Type B pancreatic cell (in vitro differentiated cells): ENCODE data around the gene VSTM4. TPM values are rescaled to one million over a fixed set of nuclear protein-coding genes. Genes with fewer than 3 reads are reported as not detected.

Experiments
- DNase-seq: peaks from one replicate; pipeline ENCODE4 v3.0.0; 2021; ENCODE audit warnings: mixed read lengths; ENCODE audit not compliant: unreplicated experiment; ENCODE audit errors: extremely low spot score
- H3K27ac Mint-ChIP-seq: 2 replicates; pipeline ENCODE4 v1.8.0; 2021; ENCODE audit warnings: mild to moderate bottlenecking, mixed read lengths
- H3K27me3 Mint-ChIP-seq: 2 replicates; pipeline ENCODE4 v1.8.0; 2021; ENCODE audit warnings: mixed read lengths
- H3K36me3 Mint-ChIP-seq: 2 replicates; pipeline ENCODE4 v1.8.0; 2021; ENCODE audit warnings: mixed read lengths
- H3K4me1 Mint-ChIP-seq: one replicate; pipeline ENCODE4 v1.8.0; 2021; ENCODE audit warnings: mixed read lengths; ENCODE audit not compliant: unreplicated experiment
- H3K4me3 Mint-ChIP-seq: 2 replicates; pipeline ENCODE4 v1.8.0; 2021; ENCODE audit warnings: mild to moderate bottlenecking, mixed read lengths
- H3K9me3 Mint-ChIP-seq: 2 replicates; pipeline ENCODE4 v1.8.0; 2021; ENCODE audit warnings: mixed read lengths
- total RNA-seq: library from RNA; stranded (reverse); gene quantifications from 2 replicates; pipeline ENCODE4 v1.2.1, GENCODE V29; 2021; ENCODE audit warnings: low replicate concordance
- TF ChIP-seq, protein P1 (sequence below): fragments of 200-600 bp; sonication (generic); conservative IDR thresholded peaks from 2 replicates; pipeline ENCODE4 v1.5.0; 2021; ENCODE audit warnings: antibody characterized with exemption, mild to moderate bottlenecking

VSTM4 gene
- total RNA-seq, 1 donor from 2014 or later = 2.6 TPM

DNA sequence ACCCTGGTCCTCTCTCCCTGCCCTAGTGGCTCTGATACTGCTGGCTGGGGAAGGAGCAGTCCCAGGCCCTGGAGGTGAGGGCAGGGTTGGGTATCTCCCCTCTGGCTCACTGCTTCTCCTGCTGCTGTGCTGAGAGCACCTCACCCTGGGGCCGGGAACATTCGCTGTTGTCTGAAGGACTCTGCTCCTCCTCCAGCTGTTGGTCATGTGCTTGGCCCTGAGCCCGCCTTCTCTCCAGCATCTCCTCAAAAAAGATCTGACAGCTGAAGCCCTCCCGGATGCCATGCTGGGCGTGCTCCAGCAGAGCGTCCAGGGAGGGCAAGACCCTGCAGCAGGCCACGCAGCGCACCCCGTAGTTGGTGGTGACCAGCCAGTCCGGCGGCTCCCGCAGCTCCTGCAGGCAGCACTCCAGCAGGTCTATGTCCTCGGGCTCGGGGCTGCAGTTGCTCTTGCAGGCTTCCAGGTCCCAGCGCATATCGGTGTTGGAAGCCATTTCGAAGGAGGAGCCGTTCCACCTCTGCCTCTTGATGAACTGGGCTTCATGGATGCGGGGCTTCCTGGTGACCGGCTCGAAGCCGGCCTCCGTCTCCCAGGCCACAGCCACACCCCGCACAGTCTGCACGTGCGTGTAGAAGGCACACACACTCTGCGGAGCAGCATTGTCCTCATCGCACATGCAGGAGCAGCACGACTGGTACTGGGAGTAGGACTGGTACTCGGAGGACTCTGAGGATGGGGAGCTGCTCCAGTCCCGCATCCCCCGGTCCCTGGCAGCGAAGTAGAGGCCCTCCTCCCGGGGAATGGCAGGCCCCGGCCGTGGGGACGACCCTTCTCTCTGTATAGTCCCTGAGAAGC is 16.4 kb upstream of the VSTM4 start:
- Mint-ChIP-seq H3K9me3 (peaks cover under 1% of the 10 kb centered on the region), H3K27ac (no peak overlapping the region), H3K36me3 (no peaks in the 10 kb centered on the region), H3K4me3 (no peak overlapping the region), H3K4me1 (no peaks in the 10 kb centered on the region), H3K27me3 (peaks cover 29% of the 10 kb centered on the region)
- TF ChIP-seq, protein P1, sequence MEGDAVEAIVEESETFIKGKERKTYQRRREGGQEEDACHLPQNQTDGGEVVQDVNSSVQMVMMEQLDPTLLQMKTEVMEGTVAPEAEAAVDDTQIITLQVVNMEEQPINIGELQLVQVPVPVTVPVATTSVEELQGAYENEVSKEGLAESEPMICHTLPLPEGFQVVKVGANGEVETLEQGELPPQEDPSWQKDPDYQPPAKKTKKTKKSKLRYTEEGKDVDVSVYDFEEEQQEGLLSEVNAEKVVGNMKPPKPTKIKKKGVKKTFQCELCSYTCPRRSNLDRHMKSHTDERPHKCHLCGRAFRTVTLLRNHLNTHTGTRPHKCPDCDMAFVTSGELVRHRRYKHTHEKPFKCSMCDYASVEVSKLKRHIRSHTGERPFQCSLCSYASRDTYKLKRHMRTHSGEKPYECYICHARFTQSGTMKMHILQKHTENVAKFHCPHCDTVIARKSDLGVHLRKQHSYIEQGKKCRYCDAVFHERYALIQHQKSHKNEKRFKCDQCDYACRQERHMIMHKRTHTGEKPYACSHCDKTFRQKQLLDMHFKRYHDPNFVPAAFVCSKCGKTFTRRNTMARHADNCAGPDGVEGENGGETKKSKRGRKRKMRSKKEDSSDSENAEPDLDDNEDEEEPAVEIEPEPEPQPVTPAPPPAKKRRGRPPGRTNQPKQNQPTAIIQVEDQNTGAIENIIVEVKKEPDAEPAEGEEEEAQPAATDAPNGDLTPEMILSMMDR = no peak
- no peak for DNase-seq

DNA sequence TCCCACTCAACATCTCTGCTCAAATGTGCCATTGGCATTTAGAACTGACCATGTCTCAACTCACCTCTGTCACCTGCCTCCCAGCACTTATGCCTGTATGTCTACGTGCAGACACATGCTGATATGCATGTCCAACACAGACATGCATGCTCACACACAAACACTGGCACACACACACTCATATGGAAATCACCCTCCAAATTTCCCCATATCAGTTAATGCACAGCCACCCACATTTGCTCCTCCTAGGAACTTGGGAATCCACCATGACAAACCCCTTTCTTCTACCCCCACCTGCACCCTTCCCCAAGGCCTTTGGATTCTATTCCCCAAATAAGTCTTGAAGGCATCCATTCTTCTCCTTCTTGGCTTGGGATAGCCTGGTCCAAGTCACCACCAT is 14.1 kb upstream of the VSTM4 start:
- no peak for DNase-seq
- TF ChIP-seq, protein P1 = no peak
- H3K4me3 Mint-ChIP-seq = no peak overlapping the region
- H3K27ac Mint-ChIP-seq = no peak overlapping the region
- peaks cover 17% of the 10 kb centered on the region for H3K27me3 Mint-ChIP-seq
- no peaks in the 10 kb centered on the region for H3K36me3 Mint-ChIP-seq
- H3K4me1 Mint-ChIP-seq = no peaks in the 10 kb centered on the region
- H3K9me3 Mint-ChIP-seq = no peaks in the 10 kb centered on the region

DNA sequence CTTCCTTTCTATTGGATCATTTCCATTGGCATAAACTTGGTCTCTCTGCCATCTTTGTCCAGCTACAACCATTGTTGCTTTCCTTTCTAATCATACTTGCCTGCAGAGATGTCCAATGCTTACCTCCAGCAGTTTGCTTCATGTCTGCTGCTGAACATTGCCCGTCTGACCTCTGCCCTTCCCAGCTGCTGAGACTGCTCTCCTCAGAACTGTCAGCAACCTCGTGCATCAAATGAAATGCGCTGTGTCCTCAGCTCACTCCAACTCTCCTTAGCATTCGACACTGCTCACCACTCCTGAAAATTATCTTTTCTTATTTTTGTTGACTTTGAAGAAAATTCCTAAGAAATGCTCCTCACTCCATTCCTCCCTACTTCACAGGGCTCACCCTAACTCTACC is 13.5 kb upstream of the VSTM4 start:
- Mint-ChIP-seq H3K36me3 (no peaks in the 10 kb centered on the region), H3K9me3 (no peaks in the 10 kb centered on the region), H3K4me3 (no peak overlapping the region), H3K27ac (no peak overlapping the region), H3K27me3 (peaks cover 17% of the 10 kb centered on the region), H3K4me1 (no peaks in the 10 kb centered on the region)
- no peak for DNase-seq
- TF ChIP-seq, protein P1 = no peak

DNA sequence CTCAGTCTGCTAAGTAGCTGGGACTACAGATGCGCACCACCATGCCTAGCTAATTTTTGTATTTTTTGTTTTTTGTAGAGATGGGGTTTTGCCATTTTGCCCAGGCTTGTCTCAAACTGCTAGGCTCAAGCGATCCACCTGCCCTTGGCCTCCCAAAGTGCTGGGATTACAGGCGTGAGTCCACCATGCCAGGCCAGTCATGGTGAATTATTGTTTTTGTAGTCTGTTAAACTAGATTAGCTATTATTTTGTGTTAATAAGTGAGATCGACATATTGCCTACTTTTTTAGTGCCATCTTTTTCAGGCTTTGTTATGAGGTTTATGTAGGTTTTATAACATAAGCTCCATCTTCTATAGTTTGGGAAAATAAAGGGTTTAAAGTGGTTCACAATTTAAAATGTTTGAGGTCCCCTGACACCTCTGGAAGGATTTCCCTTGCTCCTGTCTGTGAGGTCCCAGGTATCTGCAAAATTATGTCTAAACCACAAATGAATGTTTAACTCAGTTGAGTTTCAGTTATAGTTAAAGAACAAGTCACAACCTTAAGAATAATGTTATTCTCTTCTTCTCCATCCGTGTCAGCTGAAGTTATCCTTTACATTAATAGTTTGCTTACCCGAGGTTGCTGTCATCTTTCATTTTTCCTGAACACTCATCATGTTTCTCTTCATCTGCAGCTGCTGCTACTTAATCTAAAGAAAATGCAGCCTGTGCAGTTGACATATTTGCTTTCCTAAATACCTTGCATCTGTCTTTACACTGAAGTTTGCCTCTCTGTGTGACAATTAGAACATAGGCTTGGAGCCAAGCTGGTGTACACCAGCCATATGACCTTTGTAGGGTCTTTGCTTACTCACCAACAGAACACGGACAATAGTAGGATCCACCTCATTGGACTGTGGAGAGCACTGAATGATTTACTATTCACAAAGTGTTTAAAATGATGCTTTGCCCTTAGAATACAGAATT is 8.9 kb upstream of the VSTM4 start:
- Mint-ChIP-seq H3K36me3 (no peaks in the 10 kb centered on the region), H3K9me3 (no peaks in the 10 kb centered on the region), H3K27me3 (peaks cover 28% of the 10 kb centered on the region)

DNA sequence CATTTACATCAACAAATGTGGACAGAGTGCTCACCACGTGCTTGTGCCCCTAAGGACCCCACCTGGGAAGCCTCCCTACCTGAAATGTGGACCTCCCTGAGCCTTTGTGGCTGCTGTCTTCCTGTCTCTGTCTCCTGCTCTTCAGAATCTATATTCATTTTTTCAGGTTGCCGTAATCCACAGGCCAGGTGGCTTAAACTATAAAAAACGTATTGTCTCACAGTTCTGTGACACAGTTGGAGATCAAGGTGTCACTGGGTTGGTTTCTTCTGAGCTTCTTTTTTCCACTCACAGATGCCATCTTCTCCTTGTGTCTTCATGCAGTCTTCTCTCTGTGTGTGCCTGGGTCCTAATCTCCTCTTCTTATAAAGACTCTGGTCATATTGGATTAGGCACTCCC is 5.6 kb upstream of the VSTM4 start:
- Mint-ChIP-seq H3K9me3 (no peaks in the 10 kb centered on the region), H3K4me3 (no peak overlapping the region), H3K27me3 (peaks cover 45% of the 10 kb centered on the region), H3K27ac (no peak overlapping the region), H3K4me1 (no peaks in the 10 kb centered on the region), H3K36me3 (no peaks in the 10 kb centered on the region)
- TF ChIP-seq, protein P1 = no peak
- no peak for DNase-seq

More for the DNA sequence above, 8.9 kb upstream of the VSTM4 start:
- Mint-ChIP-seq H3K4me1 (no peaks in the 10 kb centered on the region), H3K4me3 (no peak overlapping the region), H3K27ac (no peak overlapping the region)
- TF ChIP-seq, protein P1 = no peak
- DNase-seq = no peak
